Mesothelial cell of epicardium (in vitro differentiated cells): ENCODE data around the gene TPM3. TPM values are rescaled to one million over a fixed set of nuclear protein-coding genes. Genes with fewer than 3 reads are reported as not detected.
"Not testable (repeated sequence)": the region's sequence is repeated elsewhere in the genome, so short reads cannot be mapped to it uniquely, and the experiment has no call there.

Experiments used
- DNase-seq, 2 experiments: peaks; one replicate each; pipeline ENCODE4 v3.0.0; 2021; ENCODE audit warnings: low spot score in 2 of 2; ENCODE audit not compliant: unreplicated experiment in 2 of 2
- H3K27ac Mint-ChIP-seq: 2 replicates; pipeline ENCODE4 v1.8.0; 2021; ENCODE audit warnings: mixed read lengths
- H3K27me3 Mint-ChIP-seq: 2 replicates; pipeline ENCODE4 v1.8.0; 2021; ENCODE audit warnings: low read depth, mixed read lengths
- H3K36me3 Mint-ChIP-seq: 2 replicates; pipeline ENCODE4 v1.8.0; 2021; ENCODE audit warnings: mixed read lengths
- H3K4me1 Mint-ChIP-seq: 2 replicates; pipeline ENCODE4 v1.8.0; 2021; ENCODE audit warnings: mixed read lengths
- H3K4me3 Mint-ChIP-seq: 2 replicates; pipeline ENCODE4 v1.8.0; 2021; ENCODE audit warnings: mild to moderate bottlenecking, moderate library complexity, mixed read lengths
- H3K9me3 Mint-ChIP-seq: 2 replicates; pipeline ENCODE4 v1.8.0; 2021; ENCODE audit warnings: mixed read lengths
- CTCF ChIP-seq: fragments of 200-600 bp; sonication (generic); IDR thresholded peaks from one replicate; pipeline ENCODE4 v1.5.0; 2021; ENCODE audit warnings: antibody characterized with exemption; ENCODE audit not compliant: unreplicated experiment
- total RNA-seq: library from RNA; stranded (reverse); gene quantifications from 3 replicates; pipeline ENCODE4 v1.2.1, GENCODE V29; 2021

The TPM3 gene
- total RNA-seq, 1 donor from 2014 or later: 197 TPM

GRCh38 chr1:154236855-154237254 is 45.0 kb upstream of the TPM3 start:
- Mint-ChIP-seq H3K4me3 (no peak overlapping the region), H3K4me1 (peaks cover 6% of the 10 kb centered on the region), H3K9me3 (no peaks in the 10 kb centered on the region), H3K36me3 (peaks cover 50% of the 10 kb centered on the region), H3K27me3 (no peaks in the 10 kb centered on the region), H3K27ac (no peak overlapping the region)
- TF ChIP-seq CTCF: no peak
- no peak for DNase-seq

DNA sequence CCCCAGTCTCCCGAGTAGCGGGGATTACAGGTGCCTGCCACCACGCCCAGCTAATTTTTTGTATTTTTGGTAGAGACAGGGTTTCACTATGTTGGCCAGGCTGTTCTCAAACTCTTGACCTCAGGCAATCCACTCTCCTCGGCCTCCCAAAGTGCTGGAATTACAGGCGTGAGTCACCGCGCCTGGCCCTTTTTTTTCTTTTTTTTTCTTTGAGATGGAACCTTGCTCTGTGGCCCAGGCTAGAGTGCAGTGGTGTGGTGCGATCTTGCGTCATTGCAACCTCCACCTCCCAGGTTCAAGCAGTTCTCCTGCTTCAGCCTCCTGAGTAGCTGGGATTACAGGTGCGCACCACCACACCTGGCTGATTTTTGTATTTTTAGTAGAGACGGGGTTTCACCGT is 41.2 kb upstream of the TPM3 start:
- H3K4me3 Mint-ChIP-seq, H3K4me1 Mint-ChIP-seq, H3K9me3 Mint-ChIP-seq, DNase-seq, H3K27me3 Mint-ChIP-seq, H3K27ac Mint-ChIP-seq: not testable (repeated sequence)
- peaks cover 64% of the 10 kb centered on the region for H3K36me3 Mint-ChIP-seq

- not testable (repeated sequence) for H3K9me3 Mint-ChIP-seq, H3K4me1 Mint-ChIP-seq, H3K27ac Mint-ChIP-seq, H3K4me3 Mint-ChIP-seq, DNase-seq, H3K27me3 Mint-ChIP-seq
- peaks cover 61% of the 10 kb centered on the region for H3K36me3 Mint-ChIP-seq
Observed at GRCh38 chr1:154231112-154231511, 39.2 kb upstream of the TPM3 start.

- no peaks in the 10 kb centered on the region for H3K27me3 Mint-ChIP-seq
- no peak for DNase-seq
- no peak overlapping the region for H3K27ac Mint-ChIP-seq
- peaks cover 34% of the 10 kb centered on the region for H3K36me3 Mint-ChIP-seq
- H3K9me3 Mint-ChIP-seq: no peaks in the 10 kb centered on the region
- TF ChIP-seq CTCF: no peak
- H3K4me1 Mint-ChIP-seq: peaks cover 30% of the 10 kb centered on the region
- H3K4me3 Mint-ChIP-seq: no peak overlapping the region
Observed at GRCh38 chr1:154225370-154225769, 33.5 kb upstream of the TPM3 start.

- peak overlapping the region; percentile 88 for H3K4me3 Mint-ChIP-seq
- no peak for TF ChIP-seq CTCF
- H3K27ac Mint-ChIP-seq: peak overlapping the region; percentile 84
- H3K9me3 Mint-ChIP-seq: no peaks in the 10 kb centered on the region
- no peak for DNase-seq
- peaks cover 28% of the 10 kb centered on the region for H3K36me3 Mint-ChIP-seq
- no peaks in the 10 kb centered on the region for H3K27me3 Mint-ChIP-seq
- peaks cover 42% of the 10 kb centered on the region for H3K4me1 Mint-ChIP-seq
Observed at GRCh38 chr1:154223621-154224020, 31.7 kb upstream of the TPM3 start.

DNA sequence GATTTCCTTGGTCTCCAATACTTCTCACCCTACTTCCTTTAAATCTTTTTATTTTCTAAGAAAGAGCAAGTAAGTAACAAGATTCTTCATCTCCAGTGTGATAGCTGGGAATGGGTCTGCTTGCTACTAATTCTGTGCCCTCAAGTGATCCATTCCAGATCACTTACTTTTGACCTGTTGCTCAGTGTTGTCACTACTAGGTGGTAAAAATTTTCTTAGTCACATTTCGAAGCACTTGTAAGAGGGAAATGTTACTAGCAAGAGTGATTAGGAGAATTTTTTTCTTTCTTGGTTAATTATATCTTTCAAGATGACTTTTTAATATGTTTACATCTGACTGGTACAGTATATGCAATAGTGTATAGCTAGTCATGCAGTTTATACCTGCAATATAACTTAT is 31.0 kb upstream of the TPM3 start:
- no peak for TF ChIP-seq CTCF
- peaks cover 49% of the 10 kb centered on the region for H3K4me1 Mint-ChIP-seq
- peak overlapping the region; percentile 84 for H3K27ac Mint-ChIP-seq
- no peaks in the 10 kb centered on the region for H3K27me3 Mint-ChIP-seq
- DNase-seq: no peak
- no peaks in the 10 kb centered on the region for H3K9me3 Mint-ChIP-seq
- H3K4me3 Mint-ChIP-seq: peak overlapping the region; percentile 88
- H3K36me3 Mint-ChIP-seq: peaks cover 27% of the 10 kb centered on the region

- no peak for TF ChIP-seq CTCF
- no peak for DNase-seq
- Mint-ChIP-seq H3K9me3 (no peaks in the 10 kb centered on the region), H3K27me3 (no peaks in the 10 kb centered on the region), H3K27ac (peak overlapping the region; percentile 98), H3K4me1 (peaks cover 51% of the 10 kb centered on the region), H3K4me3 (peak overlapping the region; percentile 88), H3K36me3 (peaks cover 28% of the 10 kb centered on the region)
Observed at GRCh38 chr1:154222518-154222917, 30.6 kb upstream of the TPM3 start.
